Measurements from ENCODE around the gene ABHD11.
"Not testable (repeated sequence)": the region's sequence is repeated elsewhere in the genome, so short reads cannot be mapped to it uniquely, and the experiment has no call there.

The ABHD11 gene

GRCh38 chr7:73738612-73739386 lies at the start of gene ABHD11:
Gene ABHD11, minus strand, starts transcription at chr7:73738802. Its CDS starts 32 bp downstream, at chr7:73738770.
- no peak for TF ChIP-seq CTCF (conservative IDR thresholded peaks at IDR 0.05; ENCODE audit: low read depth, low read length)
- DNase-seq (ENCODE audit: low read depth), result peak; percentile 98
- peak within 1 kb of the TSS; percentile 89 for H3K4me3 ChIP-seq (ENCODE audit: low read depth, low read length)

- not testable (repeated sequence) for H3K4me3 ChIP-seq (ENCODE audit: low read depth, low read length); DNase-seq (ENCODE audit: low read depth)
Observed at GRCh38 chr7:73787786-73788048, 49.1 kb upstream of the ABHD11 start.

GRCh38 chr7:73786588-73786987 lies 48.0 kb upstream of the ABHD11 start:
- H3K4me3 ChIP-seq (ENCODE audit: low read depth, low read length), result no peak overlapping the region
- TF ChIP-seq CTCF (conservative IDR thresholded peaks at IDR 0.05; ENCODE audit: low read depth, low read length), result no peak
- DNase-seq (ENCODE audit: low read depth), result no peak

GRCh38 chr7:73779517-73779916 lies 40.9 kb upstream of the ABHD11 start:
- no peak overlapping the region for H3K4me3 ChIP-seq (ENCODE audit: low read depth, low read length)
- no peak for TF ChIP-seq CTCF (conservative IDR thresholded peaks at IDR 0.05; ENCODE audit: low read depth, low read length)
- DNase-seq (ENCODE audit: low read depth), result peak; percentile 9

GRCh38 chr7:73778801-73779389 lies 40.3 kb upstream of the ABHD11 start:
- no peak for TF ChIP-seq CTCF (conservative IDR thresholded peaks at IDR 0.05; ENCODE audit: low read depth, low read length)
- no peak overlapping the region for H3K4me3 ChIP-seq (ENCODE audit: low read depth, low read length)
- no peak for DNase-seq (ENCODE audit: low read depth)

- H3K4me3 ChIP-seq (ENCODE audit: low read depth, low read length), result no peak overlapping the region
- peak; percentile 27 for DNase-seq (ENCODE audit: low read depth)
- no peak for TF ChIP-seq CTCF (conservative IDR thresholded peaks at IDR 0.05; ENCODE audit: low read depth, low read length)
Observed at GRCh38 chr7:73774923-73775322, 36.3 kb upstream of the ABHD11 start.

GRCh38 chr7:73773700-73774517 lies 35.3 kb upstream of the ABHD11 start:
- no peak for TF ChIP-seq CTCF (conservative IDR thresholded peaks at IDR 0.05; ENCODE audit: low read depth, low read length)
- no peak overlapping the region for H3K4me3 ChIP-seq (ENCODE audit: low read depth, low read length)
- no peak for DNase-seq (ENCODE audit: low read depth)
